Spleen (tissue), 11 donors: ENCODE results near the gene ST7. TPM values are rescaled to one million over a fixed set of nuclear protein-coding genes. Genes with fewer than 3 reads are reported as not detected.

Source experiments
- DNase-seq: peaks from one replicate; pipeline ENCODE4 v3.0.0-alpha.2; 2020
- H3K27ac ChIP-seq, 8 donors: fragments of 200-600 bp; sonication (generic) in 7 of 8; 1 replicate in 4 of 8; 2 replicates in 4 of 8; pipeline versions ENCODE4 v1.5.0 to v1.8.0; 2016 to 2021; ENCODE audit warnings: inconsistent platforms in 4 of 8, mild to moderate bottlenecking in 4 of 8, moderate library complexity in 1 of 8
- H3K27me3 ChIP-seq, 7 donors: fragments of 200-600 bp; sonication (generic) in 6 of 7; replicated peaks in 1 of 7; 1 replicate in 4 of 7; 2 replicates in 3 of 7; pipeline versions ENCODE4 v1.5.0 to v1.8.0; 2016 to 2021; ENCODE audit warnings: inconsistent platforms in 3 of 7, mild to moderate bottlenecking in 1 of 7
- H3K36me3 ChIP-seq, 6 donors: fragments of 200-600 bp; sonication (generic) in 5 of 6; 1 replicate in 4 of 6; 2 replicates in 2 of 6; pipeline versions ENCODE4 v1.5.0 to v1.8.0; 2016 to 2021; ENCODE audit warnings: inconsistent platforms in 2 of 6
- H3K4me1 ChIP-seq, 6 donors: fragments of 200-600 bp; sonication (generic) in 5 of 6; 1 replicate in 3 of 6; 2 replicates in 3 of 6; pipeline versions ENCODE4 v1.5.0 to v1.8.0; 2016 to 2021; ENCODE audit warnings: inconsistent platforms in 3 of 6
- H3K4me3 ChIP-seq, 8 donors: fragments of 200-600 bp; sonication (generic) in 7 of 8; 1 replicate in 4 of 8; 2 replicates in 4 of 8; pipeline versions ENCODE4 v1.5.0 to v1.8.0; 2016 to 2021; ENCODE audit warnings: inconsistent platforms in 4 of 8, mild to moderate bottlenecking in 4 of 8, moderate library complexity in 2 of 8
- H3K9me3 ChIP-seq, 8 donors: fragments of 200-600 bp; sonication (generic) in 7 of 8; 1 replicate in 4 of 8; 2 replicates in 4 of 8; pipeline versions ENCODE4 v1.5.0 to v1.8.0; 2016 to 2021; ENCODE audit warnings: inconsistent platforms in 4 of 8
- CTCF ChIP-seq, 11 experiments: fragments of 200-600 bp in 7 of 11; fragments of 450-650 bp in 4 of 11; sonication (generic) in 4 of 11; IDR thresholded peaks in 8 of 11; conservative IDR thresholded peaks in 3 of 11; 1 replicate in 7 of 11; 2 replicates in 4 of 11; pipeline versions ENCODE4 v1.4.0 to v1.8.0; 2016 to 2021; ENCODE audit warnings: antibody characterized with exemption in 11 of 11, inconsistent platforms in 4 of 11, mild to moderate bottlenecking in 1 of 11
- POLR2A ChIP-seq, 3 donors: fragments of 450-650 bp; IDR thresholded peaks; one replicate each; pipeline ENCODE4 v1.5.1; 2017; ENCODE audit warnings: antibody characterized with exemption in 3 of 3, mild to moderate bottlenecking in 1 of 3
- POLR2AphosphoS5 ChIP-seq, 3 donors: sonication (generic); formaldehyde crosslinking; IDR thresholded peaks; one replicate each; pipeline ENCODE4 v1.5.1; 2017; ENCODE audit warnings: antibody characterized with exemption in 3 of 3
- WGBS, 5 donors: extraction: QIAGEN DNeasy Blood & Tissue Kit in 3 of 5; methylation state at CpG; one replicate each; pipeline versions ENCODE4 v1.1.5 to v1.1.7; 2013 to 2018; 5-methylcytosine and 5-hydroxymethylcytosine counted together
- intact Hi-C: fragments of 100-400 bp; cut with DNase I; formaldehyde crosslinking; loops from one replicate; pipeline ENCODE4 v1.15.0; 2023; ENCODE audit warnings: low total_unique reads
- polyA plus RNA-seq, 3 donors: library from polyadenylated mRNA; stranded (reverse); fragments of 200-250 nt; gene quantifications; one replicate each; pipeline ENCODE4 v1.2.1, GENCODE V29; 2013
- total RNA-seq, 7 donors: library from RNA; depleted of rRNA in 3 of 7; stranded (reverse); fragments of >200 nt in 3 of 7; fragmentation: NEBNext Ultra II Directional in 4 of 7; extraction: Animal tissue kit (Norgen Biotek cat#: 25700) in 4 of 7; gene quantifications; one replicate each; pipeline versions ENCODE4 v1.1.0 to v1.2.1, GENCODE V29; 2016 to 2021
- donor health status: healthy with polysubstance abuse.
- donor health status: DM: no; HTN: no; CAD: no; lungs with moderate emphysema.
- donor health status: DM: no; HTN: no; CAD: no.
- donor health status: Bipolar disorder and iron deficiency.
- donor health status: healthy.
- donor health status: DM: no; HTN: no; CAD: no.
- donor health status: DM: yes; HTN: yes; CAD: no.

ST7 gene
- total and polyA plus RNA-seq, 10 donors: 4.7 to 36.4 (median 15.8) TPM

GRCh38 chr7:117036836-117037235 is 83.5 kb downstream of the ST7 start:
- Histone ChIP-seq H3K9me3 (peaks cover 0 to 2% (median 0%) of the 10 kb centered on the region in 8 donors), H3K4me3 (no peak overlapping the region), H3K27me3 (no peaks in the 10 kb centered on the region), H3K36me3 (no peaks in the 10 kb centered on the region), H3K4me1 (peaks cover 0 to 4% (median 0%) of the 10 kb centered on the region in 6 donors), H3K27ac (no peak overlapping the region)
- DNase-seq: no peak
- intact Hi-C loops: no loop called here
- WGBS, 5 donors: 92 to 95% (median 94%) methylated on average over 5 of the region's 5 CpGs
- TF ChIP-seq POLR2A (IDR thresholded peaks at IDR 0.05) (no peak), POLR2AphosphoS5 (IDR thresholded peaks at IDR 0.05) (no peak), CTCF (IDR thresholded peaks at IDR 0.05 in 8 of 11, conservative IDR thresholded peaks at IDR 0.05 in 3 of 11) (no peak)

GRCh38 chr7:117038408-117038807 is 85.1 kb downstream of the ST7 start:
- TF ChIP-seq POLR2A (IDR thresholded peaks at IDR 0.05) (no peak), CTCF (IDR thresholded peaks at IDR 0.05 in 8 of 11, conservative IDR thresholded peaks at IDR 0.05 in 3 of 11) (no peak)
- H3K27me3 ChIP-seq: no peaks in the 10 kb centered on the region
- H3K4me1 ChIP-seq: peaks cover 0 to 4% (median 0%) of the 10 kb centered on the region in 6 donors
- no peaks in the 10 kb centered on the region for H3K36me3 ChIP-seq
- DNase-seq: no peak
- intact Hi-C loops: no loop called here
- WGBS, 5 donors: 76 to 84% (median 81%) methylated on average over 2 of the region's 2 CpGs
- no peak overlapping the region for H3K27ac ChIP-seq
- no peak overlapping the region for H3K4me3 ChIP-seq
- H3K9me3 ChIP-seq: peaks cover 0 to 3% (median 0%) of the 10 kb centered on the region in 8 donors

DNA sequence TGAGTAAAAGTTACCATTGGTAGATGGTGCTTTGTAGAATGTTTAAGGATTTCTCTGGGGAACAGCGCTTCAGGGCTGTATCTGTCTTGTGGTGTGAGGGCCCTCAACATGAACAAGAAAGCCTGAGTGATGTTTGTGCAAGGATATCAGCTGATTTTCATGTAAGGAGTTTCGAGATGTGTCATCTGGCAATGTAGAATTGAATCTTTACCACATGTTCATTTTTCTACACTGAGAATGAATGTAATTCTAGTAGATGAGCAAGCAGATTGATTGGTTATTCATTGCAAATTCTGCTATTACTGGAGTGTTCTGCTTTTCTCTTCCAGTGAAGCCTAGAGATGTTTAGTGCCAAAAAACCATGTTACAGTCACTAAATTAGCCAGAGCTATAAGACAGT is 87.7 kb downstream of the ST7 start:
- intact Hi-C loops: no loop called here
- TF ChIP-seq POLR2A (IDR thresholded peaks at IDR 0.05) (no peak), POLR2AphosphoS5 (IDR thresholded peaks at IDR 0.05) (no peak), CTCF (IDR thresholded peaks at IDR 0.05 in 8 of 11, conservative IDR thresholded peaks at IDR 0.05 in 3 of 11) (no peak)
- 83 to 91% (median 85%) methylated on average over 2 of the region's 2 CpGs for WGBS, 5 donors
- Histone ChIP-seq H3K4me1 (peaks cover 0 to 4% (median 0%) of the 10 kb centered on the region in 6 donors), H3K27me3 (no peaks in the 10 kb centered on the region), H3K36me3 (no peaks in the 10 kb centered on the region), H3K9me3 (peaks cover 0 to 3% (median 0%) of the 10 kb centered on the region in 8 donors), H3K27ac (no peak overlapping the region), H3K4me3 (no peak overlapping the region)
- DNase-seq: no peak

DNA sequence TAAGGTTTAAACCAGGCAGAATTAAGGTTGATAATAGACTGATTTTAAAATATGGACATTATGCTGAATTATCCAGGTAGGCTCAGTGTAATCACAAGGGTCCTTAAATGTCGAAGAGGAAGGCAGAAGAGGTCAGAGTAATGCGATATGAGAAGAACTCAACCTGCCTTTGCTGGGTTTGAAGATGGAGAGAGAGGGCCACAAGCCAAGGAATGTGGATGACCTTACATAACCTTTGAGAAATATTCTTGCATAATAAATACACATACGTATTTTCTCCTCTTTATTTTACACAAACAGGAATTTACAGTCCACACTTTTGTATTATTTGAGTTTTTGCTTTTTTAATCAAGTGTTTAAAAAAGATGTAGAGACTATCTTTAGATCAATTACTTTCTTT is 88.5 kb downstream of the ST7 start:
- no peak for DNase-seq
- peaks cover 0 to 3% (median 0%) of the 10 kb centered on the region in 8 donors for H3K9me3 ChIP-seq
- H3K36me3 ChIP-seq: no peaks in the 10 kb centered on the region
- TF ChIP-seq CTCF (IDR thresholded peaks at IDR 0.05 in 8 of 11, conservative IDR thresholded peaks at IDR 0.05 in 3 of 11) (no peak), POLR2A (IDR thresholded peaks at IDR 0.05) (no peak), POLR2AphosphoS5 (IDR thresholded peaks at IDR 0.05) (no peak)
- no peak overlapping the region for H3K27ac ChIP-seq
- 56 to 92% (median 80%) methylated on average over 3 of the region's 3 CpGs for WGBS, 5 donors
- intact Hi-C loops: no loop called here
- no peak overlapping the region for H3K4me3 ChIP-seq
- H3K27me3 ChIP-seq: no peaks in the 10 kb centered on the region
- no peaks in the 10 kb centered on the region for H3K4me1 ChIP-seq
